Endothelial cell of umbilical vein (primary cell): ENCODE results near the gene GPR162.

Experiments
- EZH2 ChIP-seq: IDR thresholded peaks from 2 replicates; pipeline ENCODE4 v1.6.1; 2012; ENCODE audit warnings: borderline replicate concordance, low read depth, mild to moderate bottlenecking, moderate library complexity, low read length, inconsistent platforms; ENCODE audit not compliant: severe bottlenecking
- FOS ChIP-seq: IDR thresholded peaks from 2 replicates; pipeline ENCODE4 v1.6.1; 2011; ENCODE audit warnings: mild to moderate bottlenecking, low read length, moderate library complexity, borderline replicate concordance; ENCODE audit not compliant: insufficient read depth
- JUN ChIP-seq: IDR thresholded peaks from 2 replicates; pipeline ENCODE4 v1.6.1; 2011; ENCODE audit warnings: borderline replicate concordance, low read depth; ENCODE audit not compliant: insufficient read length, insufficient read depth
- MAX ChIP-seq: IDR thresholded peaks from 2 replicates; pipeline ENCODE4 v1.6.1; 2011; ENCODE audit not compliant: insufficient read depth, insufficient read length
- MYC ChIP-seq: IDR thresholded peaks from one replicate; pipeline ENCODE4 v1.6.1; 2011; ENCODE audit warnings: mild to moderate bottlenecking, low read depth, low read length
- POLR2A ChIP-seq: IDR thresholded peaks from 2 replicates; pipeline ENCODE4 v1.6.1; 2012; ENCODE audit warnings: low read depth, mild to moderate bottlenecking, control low read depth, low read length
- POLR2AphosphoS5 ChIP-seq: IDR thresholded peaks from 2 replicates; pipeline ENCODE4 v1.6.1; 2012; ENCODE audit warnings: low read depth, mild to moderate bottlenecking, control low read depth, low read length, moderate library complexity; ENCODE audit not compliant: insufficient read depth
- TF ChIP-seq, protein P1 (sequence below), 2 donors: IDR thresholded peaks; 1 replicate in 1 of 2; 2 replicates in 1 of 2; pipeline ENCODE4 v1.5.1; 2011; ENCODE audit warnings: low read length in 2 of 2, mild to moderate bottlenecking in 2 of 2, moderate library complexity in 2 of 2, control low read depth in 1 of 2, inconsistent platforms in 1 of 2, low read depth in 1 of 2; ENCODE audit not compliant: insufficient read depth in 1 of 2; ENCODE audit errors: extremely low read depth in 1 of 2

DNA sequence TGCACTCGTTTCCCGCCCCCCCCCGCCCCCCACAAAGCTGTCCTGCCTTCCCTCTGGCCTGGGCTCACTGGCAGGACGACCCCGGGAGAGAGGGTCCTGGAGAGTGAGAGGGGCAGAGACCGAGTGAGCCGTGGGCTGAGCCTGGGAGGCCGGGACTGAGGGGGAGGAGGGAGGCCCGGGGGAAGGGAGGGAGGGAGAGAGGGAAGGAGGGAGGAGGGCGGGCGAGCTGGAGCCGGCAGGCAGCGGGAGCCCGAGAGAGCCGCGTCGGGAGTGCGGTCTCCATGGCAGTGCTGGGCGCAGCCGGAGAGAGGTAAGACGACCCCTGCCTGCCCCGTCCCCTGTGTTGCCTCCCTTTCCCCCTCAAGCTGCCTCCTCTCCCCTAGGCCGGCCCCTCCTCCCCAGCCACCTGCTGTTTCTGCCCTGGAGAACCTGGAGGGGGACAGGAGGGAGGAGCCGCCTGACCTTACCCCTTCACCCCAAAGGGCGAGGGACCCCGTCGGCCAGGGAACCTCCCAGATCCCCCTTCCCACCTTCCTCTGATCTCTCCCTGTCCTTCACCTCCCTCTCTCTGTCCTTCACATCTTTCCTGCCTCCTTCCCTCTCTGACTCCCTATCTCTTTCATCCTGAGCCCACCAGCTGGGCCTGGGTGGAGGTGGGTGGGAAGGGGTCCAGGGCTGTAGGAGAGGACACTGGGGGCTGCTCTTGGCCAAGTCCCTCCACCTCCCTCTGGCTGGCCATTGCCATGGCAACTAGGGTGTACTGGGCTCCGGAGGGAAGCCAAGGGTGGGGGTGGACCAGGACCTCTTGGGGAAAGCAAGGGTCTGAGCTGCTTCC is at the start of gene GPR162:
- TF ChIP-seq, protein P1, sequence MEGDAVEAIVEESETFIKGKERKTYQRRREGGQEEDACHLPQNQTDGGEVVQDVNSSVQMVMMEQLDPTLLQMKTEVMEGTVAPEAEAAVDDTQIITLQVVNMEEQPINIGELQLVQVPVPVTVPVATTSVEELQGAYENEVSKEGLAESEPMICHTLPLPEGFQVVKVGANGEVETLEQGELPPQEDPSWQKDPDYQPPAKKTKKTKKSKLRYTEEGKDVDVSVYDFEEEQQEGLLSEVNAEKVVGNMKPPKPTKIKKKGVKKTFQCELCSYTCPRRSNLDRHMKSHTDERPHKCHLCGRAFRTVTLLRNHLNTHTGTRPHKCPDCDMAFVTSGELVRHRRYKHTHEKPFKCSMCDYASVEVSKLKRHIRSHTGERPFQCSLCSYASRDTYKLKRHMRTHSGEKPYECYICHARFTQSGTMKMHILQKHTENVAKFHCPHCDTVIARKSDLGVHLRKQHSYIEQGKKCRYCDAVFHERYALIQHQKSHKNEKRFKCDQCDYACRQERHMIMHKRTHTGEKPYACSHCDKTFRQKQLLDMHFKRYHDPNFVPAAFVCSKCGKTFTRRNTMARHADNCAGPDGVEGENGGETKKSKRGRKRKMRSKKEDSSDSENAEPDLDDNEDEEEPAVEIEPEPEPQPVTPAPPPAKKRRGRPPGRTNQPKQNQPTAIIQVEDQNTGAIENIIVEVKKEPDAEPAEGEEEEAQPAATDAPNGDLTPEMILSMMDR (IDR thresholded peaks at IDR 0.05; ENCODE audit: extremely low read depth in 1 of 2, insufficient read depth in 1 of 2, low read depth in 1 of 2, low read length in 2 of 2): no peak
- TF ChIP-seq POLR2AphosphoS5 (no peak), EZH2 (no peak), POLR2A (no peak), FOS (no peak), JUN (no peak), MAX (no peak), MYC (no peak)
